Fibroblast of the aortic adventitia (primary cell): Measurements from ENCODE around the gene DZIP3. TPM values are rescaled to one million over a fixed set of nuclear protein-coding genes. Genes with fewer than 3 reads are reported as not detected.

Source experiments
- DNase-seq: peaks from one replicate; pipeline ENCODE4 v3.0.0-alpha.2; 2010; ENCODE audit warnings: low read depth
- H3K4me3 ChIP-seq: 2 replicates; pipeline ENCODE4 v1.5.1; 2011; ENCODE audit warnings: low read depth, mild to moderate bottlenecking, control low read depth, low read length, moderate library complexity
- total RNA-seq: library from RNA; depleted of rRNA; stranded (reverse); fragments of >200 nt; gene quantifications from 2 replicates; pipeline ENCODE4 v1.2.3, GENCODE V29; 2012; ENCODE audit warnings: low replicate concordance
- TF ChIP-seq, protein P1 (sequence below): IDR thresholded peaks from 2 replicates; pipeline ENCODE4 v1.5.1; 2011; ENCODE audit warnings: mild to moderate bottlenecking, low read length, control low read depth, inconsistent platforms; ENCODE audit not compliant: insufficient read depth

DZIP3 gene
- total RNA-seq, 1 donor = 16.7 TPM

- no peak for DNase-seq
- no peak overlapping the region for H3K4me3 ChIP-seq
- TF ChIP-seq, protein P1, sequence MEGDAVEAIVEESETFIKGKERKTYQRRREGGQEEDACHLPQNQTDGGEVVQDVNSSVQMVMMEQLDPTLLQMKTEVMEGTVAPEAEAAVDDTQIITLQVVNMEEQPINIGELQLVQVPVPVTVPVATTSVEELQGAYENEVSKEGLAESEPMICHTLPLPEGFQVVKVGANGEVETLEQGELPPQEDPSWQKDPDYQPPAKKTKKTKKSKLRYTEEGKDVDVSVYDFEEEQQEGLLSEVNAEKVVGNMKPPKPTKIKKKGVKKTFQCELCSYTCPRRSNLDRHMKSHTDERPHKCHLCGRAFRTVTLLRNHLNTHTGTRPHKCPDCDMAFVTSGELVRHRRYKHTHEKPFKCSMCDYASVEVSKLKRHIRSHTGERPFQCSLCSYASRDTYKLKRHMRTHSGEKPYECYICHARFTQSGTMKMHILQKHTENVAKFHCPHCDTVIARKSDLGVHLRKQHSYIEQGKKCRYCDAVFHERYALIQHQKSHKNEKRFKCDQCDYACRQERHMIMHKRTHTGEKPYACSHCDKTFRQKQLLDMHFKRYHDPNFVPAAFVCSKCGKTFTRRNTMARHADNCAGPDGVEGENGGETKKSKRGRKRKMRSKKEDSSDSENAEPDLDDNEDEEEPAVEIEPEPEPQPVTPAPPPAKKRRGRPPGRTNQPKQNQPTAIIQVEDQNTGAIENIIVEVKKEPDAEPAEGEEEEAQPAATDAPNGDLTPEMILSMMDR = no peak
Observed at GRCh38 chr3:108566599-108566998, 22.9 kb upstream of the DZIP3 start.

DNA sequence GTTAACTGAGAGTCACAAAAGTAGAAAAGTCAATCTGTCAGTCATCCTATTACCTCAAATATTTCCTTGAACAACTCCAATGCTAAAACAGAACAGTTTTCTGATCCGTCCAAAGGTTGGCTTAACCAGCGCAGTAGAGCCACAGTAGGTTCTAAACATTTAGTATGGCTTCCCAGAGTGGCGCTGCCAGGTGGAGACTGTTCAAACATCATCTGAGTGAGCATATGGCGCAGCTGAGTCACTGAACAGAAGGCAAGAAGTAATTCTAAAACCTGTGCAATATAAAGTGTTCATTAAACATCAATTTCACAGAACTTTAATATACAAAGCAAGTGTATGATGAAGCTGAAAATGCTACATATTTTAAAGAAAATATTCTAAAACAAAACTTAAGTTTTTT, 20.2 kb upstream of the DZIP3 start:
- DNase-seq = no peak
- TF ChIP-seq, protein P1 = no peak
- H3K4me3 ChIP-seq = no peak overlapping the region

- no peak overlapping the region for H3K4me3 ChIP-seq
- TF ChIP-seq, protein P1 = no peak
- DNase-seq = no peak
Observed at GRCh38 chr3:108578064-108578463, 11.5 kb upstream of the DZIP3 start.

DNA sequence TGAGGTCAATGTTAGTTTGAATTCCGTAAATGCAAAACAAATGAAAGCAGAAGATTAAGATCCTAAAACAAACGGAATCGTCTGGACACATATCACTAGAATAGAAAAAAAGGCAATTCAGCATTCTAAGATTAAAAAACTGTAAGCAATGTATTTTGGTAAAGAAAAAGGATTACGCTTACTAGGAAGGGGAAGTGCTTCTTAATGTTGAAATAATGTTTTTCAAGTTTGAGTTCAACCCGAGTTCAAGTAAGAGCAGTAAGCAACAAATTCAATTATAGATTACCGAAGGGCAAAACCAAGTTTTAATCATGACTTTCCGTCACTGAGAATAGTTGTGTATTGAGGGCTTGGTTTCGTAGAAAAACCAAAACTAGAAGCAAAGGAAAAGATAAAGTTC, 921 bp upstream of the DZIP3 start:
- H3K4me3 ChIP-seq = peak overlapping the region; percentile 91
- TF ChIP-seq, protein P1 = no peak
- DNase-seq = peak; percentile 27

DNA sequence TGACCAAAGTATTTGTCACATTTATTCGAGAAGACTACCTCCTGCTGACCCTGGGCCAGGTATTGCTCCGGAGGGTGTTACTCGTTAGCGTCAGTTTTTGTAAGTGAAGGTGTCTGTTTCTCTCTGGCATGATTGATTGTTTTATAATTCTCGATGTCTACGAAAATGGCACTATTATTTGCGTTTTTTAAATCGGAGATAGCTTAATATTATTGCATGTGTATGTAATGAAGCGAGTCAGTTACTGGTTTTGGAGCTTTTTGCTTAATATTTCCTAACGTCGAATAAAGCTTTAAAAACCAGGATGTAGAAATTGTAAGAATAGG, 439 bp downstream of the DZIP3 start:
- DNase-seq = no peak
- TF ChIP-seq, protein P1 = no peak

GRCh38 chr3:108590460-108590859, 938 bp downstream of the DZIP3 start:
- TF ChIP-seq, protein P1 = no peak
- H3K4me3 ChIP-seq = peak overlapping the region; percentile 91
- no peak for DNase-seq

More for the DNA sequence above, 439 bp downstream of the DZIP3 start:
- peak overlapping the region; percentile 91 for H3K4me3 ChIP-seq

GRCh38 chr3:108595321-108595720, 5.8 kb downstream of the DZIP3 start:
- no peak overlapping the region for H3K4me3 ChIP-seq
- TF ChIP-seq, protein P1 = no peak
- no peak for DNase-seq
